Measurements from ENCODE around the gene IMMP2L.

IMMP2L gene

GRCh38 chr7:111558991-111559390, 3.3 kb downstream of the IMMP2L start:
- DNase-seq (ENCODE audit: low read depth in 2 of 2, low spot score in 1 of 2) = no peak

- no peak for DNase-seq (ENCODE audit: low read depth in 2 of 2, low spot score in 1 of 2)
Observed at GRCh38 chr7:111556977-111557376, 5.3 kb downstream of the IMMP2L start.

GRCh38 chr7:111554086-111554485, 8.2 kb downstream of the IMMP2L start:
- DNase-seq (ENCODE audit: low read depth in 2 of 2, low spot score in 1 of 2) = no peak

GRCh38 chr7:111541067-111541466, 21.2 kb downstream of the IMMP2L start:
- DNase-seq (ENCODE audit: low read depth in 2 of 2, low spot score in 1 of 2) = no peak

GRCh38 chr7:111540199-111540815, 22.0 kb downstream of the IMMP2L start:
- no peak for DNase-seq (ENCODE audit: low read depth in 2 of 2, low spot score in 1 of 2)

- no peak for DNase-seq (ENCODE audit: low read depth in 2 of 2, low spot score in 1 of 2)
Observed at GRCh38 chr7:111537134-111537533, 25.2 kb downstream of the IMMP2L start.

GRCh38 chr7:111535142-111535870, 27.0 kb downstream of the IMMP2L start:
- no peak for DNase-seq (ENCODE audit: low read depth in 2 of 2, low spot score in 1 of 2)

- DNase-seq (ENCODE audit: low read depth in 2 of 2, low spot score in 1 of 2) = no peak
Observed at GRCh38 chr7:111532625-111533024, 29.7 kb downstream of the IMMP2L start.

- no peak for DNase-seq (ENCODE audit: low read depth in 2 of 2, low spot score in 1 of 2)
Observed at GRCh38 chr7:111531993-111532392, 30.3 kb downstream of the IMMP2L start.

- no peak for DNase-seq (ENCODE audit: low read depth in 2 of 2, low spot score in 1 of 2)
Observed at GRCh38 chr7:111530356-111530668, 32.0 kb downstream of the IMMP2L start.

- DNase-seq (ENCODE audit: low read depth in 2 of 2, low spot score in 1 of 2) = no peak
Observed at GRCh38 chr7:111529507-111530355, 32.6 kb downstream of the IMMP2L start.

- no peak for DNase-seq (ENCODE audit: low read depth in 2 of 2, low spot score in 1 of 2)
Observed at GRCh38 chr7:111528331-111528730, 34.0 kb downstream of the IMMP2L start.

GRCh38 chr7:111527545-111527944, 34.7 kb downstream of the IMMP2L start:
- no peak for DNase-seq (ENCODE audit: low read depth in 2 of 2, low spot score in 1 of 2)

- no peak for DNase-seq (ENCODE audit: low read depth in 2 of 2, low spot score in 1 of 2)
Observed at GRCh38 chr7:111525100-111525499, 37.2 kb downstream of the IMMP2L start.

GRCh38 chr7:111521660-111522059, 40.6 kb downstream of the IMMP2L start:
- DNase-seq (ENCODE audit: low read depth in 2 of 2, low spot score in 1 of 2) = no peak

- DNase-seq (ENCODE audit: low read depth in 2 of 2, low spot score in 1 of 2) = no peak
Observed at GRCh38 chr7:111518264-111518663, 44.0 kb downstream of the IMMP2L start.

GRCh38 chr7:111517549-111517951, 44.7 kb downstream of the IMMP2L start:
- DNase-seq (ENCODE audit: low read depth in 2 of 2, low spot score in 1 of 2) = no peak

GRCh38 chr7:111516612-111517011, 45.7 kb downstream of the IMMP2L start:
- DNase-seq (ENCODE audit: low read depth in 2 of 2, low spot score in 1 of 2) = no peak

GRCh38 chr7:111513566-111513965, 48.7 kb downstream of the IMMP2L start:
- no peak for DNase-seq (ENCODE audit: low read depth in 2 of 2, low spot score in 1 of 2)

GRCh38 chr7:111511845-111512244, 50.4 kb downstream of the IMMP2L start:
- DNase-seq (ENCODE audit: low read depth in 2 of 2, low spot score in 1 of 2) = no peak

GRCh38 chr7:111510584-111511378, 51.5 kb downstream of the IMMP2L start:
- no peak for DNase-seq (ENCODE audit: low read depth in 2 of 2, low spot score in 1 of 2)

Data from stimulated activated CD8-positive, alpha-beta memory T cell treated with anti-CD3 and anti-CD28 coated beads, Interleukin-4, amount 100 ng/mL, for 1 hour (primary cell).